ENCODE data around the gene PA2G4.

Gene PA2G4

GRCh38 chr12:56126732-56127239 is 22.4 kb downstream of the PA2G4 start:
- DNase-seq (ENCODE audit: low read depth): peak; percentile 41
- TF ChIP-seq, protein P1, sequence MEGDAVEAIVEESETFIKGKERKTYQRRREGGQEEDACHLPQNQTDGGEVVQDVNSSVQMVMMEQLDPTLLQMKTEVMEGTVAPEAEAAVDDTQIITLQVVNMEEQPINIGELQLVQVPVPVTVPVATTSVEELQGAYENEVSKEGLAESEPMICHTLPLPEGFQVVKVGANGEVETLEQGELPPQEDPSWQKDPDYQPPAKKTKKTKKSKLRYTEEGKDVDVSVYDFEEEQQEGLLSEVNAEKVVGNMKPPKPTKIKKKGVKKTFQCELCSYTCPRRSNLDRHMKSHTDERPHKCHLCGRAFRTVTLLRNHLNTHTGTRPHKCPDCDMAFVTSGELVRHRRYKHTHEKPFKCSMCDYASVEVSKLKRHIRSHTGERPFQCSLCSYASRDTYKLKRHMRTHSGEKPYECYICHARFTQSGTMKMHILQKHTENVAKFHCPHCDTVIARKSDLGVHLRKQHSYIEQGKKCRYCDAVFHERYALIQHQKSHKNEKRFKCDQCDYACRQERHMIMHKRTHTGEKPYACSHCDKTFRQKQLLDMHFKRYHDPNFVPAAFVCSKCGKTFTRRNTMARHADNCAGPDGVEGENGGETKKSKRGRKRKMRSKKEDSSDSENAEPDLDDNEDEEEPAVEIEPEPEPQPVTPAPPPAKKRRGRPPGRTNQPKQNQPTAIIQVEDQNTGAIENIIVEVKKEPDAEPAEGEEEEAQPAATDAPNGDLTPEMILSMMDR (IDR thresholded peaks at IDR 0.05; ENCODE audit: insufficient read depth, low read depth, low read length, missing control alignments): no peak
- no peak overlapping the region for H3K4me3 ChIP-seq (ENCODE audit: low read depth, low read length)

- TF ChIP-seq, protein P1 (IDR thresholded peaks at IDR 0.05; ENCODE audit: insufficient read depth, low read depth, low read length, missing control alignments): no peak
- no peak for DNase-seq (ENCODE audit: low read depth)
- peak overlapping the region; percentile 92 for H3K4me3 ChIP-seq (ENCODE audit: low read depth, low read length)
Observed at GRCh38 chr12:56127485-56127887, 23.1 kb downstream of the PA2G4 start.

GRCh38 chr12:56127888-56128669 is 23.7 kb downstream of the PA2G4 start, which contains the start of gene ESYT1:
Gene ESYT1 (plus strand): TSS chr12:56128267. CDS start chr12:56128320, 53 bp downstream.
- H3K4me3 ChIP-seq (ENCODE audit: low read depth, low read length): peak within 1 kb of the TSS; percentile 92
- peak; percentile 100 for DNase-seq (ENCODE audit: low read depth)
- TF ChIP-seq, protein P1 (IDR thresholded peaks at IDR 0.05; ENCODE audit: insufficient read depth, low read depth, low read length, missing control alignments): no peak

DNA sequence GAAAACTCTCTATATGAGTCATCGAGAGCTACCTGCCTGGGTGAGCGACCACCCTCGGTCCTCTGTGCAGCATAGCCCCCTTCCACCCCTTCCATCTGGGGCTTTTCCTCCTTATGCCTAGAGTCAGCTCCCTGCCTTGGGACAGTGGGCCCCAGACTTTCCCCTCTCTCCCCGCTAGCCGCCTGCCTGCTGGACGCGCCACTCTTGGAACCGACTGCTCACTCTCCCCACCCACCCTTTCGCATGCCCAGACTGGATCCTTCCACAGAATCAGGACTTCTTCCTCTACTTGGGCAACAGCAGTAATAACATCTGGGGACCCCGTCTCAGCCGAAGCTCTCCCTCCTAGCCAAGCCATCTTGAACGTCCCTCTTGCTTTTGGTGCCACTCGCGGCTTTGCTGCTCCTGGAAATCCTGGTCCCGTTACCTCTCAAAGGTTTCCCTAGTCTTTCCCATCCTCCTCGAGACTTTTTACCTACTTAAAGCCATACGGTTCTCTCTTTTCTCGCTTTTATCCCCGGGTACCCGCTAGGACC is 24.4 kb downstream of the PA2G4 start:
- DNase-seq (ENCODE audit: low read depth): peak; percentile 24
- peak overlapping the region; percentile 92 for H3K4me3 ChIP-seq (ENCODE audit: low read depth, low read length)
- TF ChIP-seq, protein P1 (IDR thresholded peaks at IDR 0.05; ENCODE audit: insufficient read depth, low read depth, low read length, missing control alignments): no peak

DNA sequence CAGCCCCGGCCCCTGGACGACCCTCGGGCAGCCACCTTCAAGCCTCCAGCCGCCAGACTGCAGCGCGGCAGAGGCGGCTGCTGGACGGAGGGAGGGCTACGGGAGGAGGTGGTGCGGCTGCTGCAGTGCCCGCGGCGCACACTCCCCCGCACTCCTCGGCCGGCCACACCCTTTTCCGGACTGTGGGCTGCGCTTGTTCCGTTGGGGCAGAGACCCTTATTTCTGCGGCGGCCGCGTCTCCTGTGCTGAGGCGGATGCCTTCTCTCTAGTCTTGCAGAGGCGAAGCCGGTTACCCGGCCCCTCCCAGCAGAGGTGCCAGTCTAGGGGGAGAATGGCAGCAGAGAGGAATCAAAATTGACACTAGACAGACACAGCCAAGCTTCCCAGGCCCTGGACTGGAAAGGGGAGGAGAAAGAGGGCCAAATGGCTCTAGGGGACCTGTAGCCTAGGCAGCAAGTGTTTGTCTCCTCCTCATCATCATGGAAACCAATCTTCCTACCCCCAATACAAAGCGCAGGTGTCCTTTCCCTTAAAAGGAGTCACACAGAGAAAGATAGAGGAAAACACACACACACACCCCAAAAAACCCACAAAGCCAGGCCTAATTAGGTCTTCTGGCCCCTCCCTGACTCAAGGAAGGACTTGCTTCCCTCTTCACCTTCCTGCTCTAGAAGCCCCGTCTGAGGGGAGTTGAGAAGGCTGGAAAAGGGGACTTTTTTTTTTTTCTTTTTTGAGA is 25.0 kb downstream of the PA2G4 start:
- H3K4me3 ChIP-seq (ENCODE audit: low read depth, low read length): peak overlapping the region; percentile 92
- peak; percentile 81 for DNase-seq (ENCODE audit: low read depth)
- TF ChIP-seq, protein P1 (IDR thresholded peaks at IDR 0.05; ENCODE audit: insufficient read depth, low read depth, low read length, missing control alignments): no peak

GRCh38 chr12:56129942-56130495 is 25.7 kb downstream of the PA2G4 start:
- peak overlapping the region; percentile 92; the same call in 1 of the 2 replicates for H3K4me3 ChIP-seq (ENCODE audit: low read depth, low read length)
- TF ChIP-seq, protein P1 (IDR thresholded peaks at IDR 0.05; ENCODE audit: insufficient read depth, low read depth, low read length, missing control alignments): no peak
- DNase-seq (ENCODE audit: low read depth): no peak
